WI38 (cell line): ENCODE measurements around the gene ARMC5.

ENCODE experiments used
- H3K4me3 ChIP-seq: 2 replicates; pipeline ENCODE4 v1.5.1; 2011; ENCODE audit warnings: low read depth, mild to moderate bottlenecking, control low read depth, low read length
- CTCF ChIP-seq: IDR thresholded peaks from 2 replicates; pipeline ENCODE4 v1.5.1; 2012; ENCODE audit warnings: low read depth, mild to moderate bottlenecking, control low read depth, low read length

ARMC5 gene

GRCh38 chr16:31428279-31428597 is 31.1 kb upstream of the ARMC5 start, which contains the start of gene COX6A2:
COX6A2 (minus strand) TSS chr16:31428360; CDS start chr16:31428325, 35 bp downstream.
- H3K4me3 ChIP-seq: no peak within 1 kb of the TSS
- TF ChIP-seq CTCF: no peak

- TF ChIP-seq CTCF: no peak
- no peak overlapping the region for H3K4me3 ChIP-seq
These were observed 30.6 kb upstream of the ARMC5 start for GRCh38 chr16:31428638-31429247.

- TF ChIP-seq CTCF: no peak
These were observed 30.0 kb upstream of the ARMC5 start for GRCh38 chr16:31429314-31429713.

GRCh38 chr16:31429796-31430195 is 29.5 kb upstream of the ARMC5 start:
- H3K4me3 ChIP-seq: no peak overlapping the region
- TF ChIP-seq CTCF: no peak

More at GRCh38 chr16:31429314-31429713, 30.0 kb upstream of the ARMC5 start:
- H3K4me3 ChIP-seq: no peak overlapping the region

GRCh38 chr16:31430380-31431052 is 28.8 kb upstream of the ARMC5 start:
- no peak overlapping the region for H3K4me3 ChIP-seq
- no peak for TF ChIP-seq CTCF

GRCh38 chr16:31435341-31436220 is 23.7 kb upstream of the ARMC5 start:
- no peak overlapping the region for H3K4me3 ChIP-seq
- TF ChIP-seq CTCF: no peak
